Vagina (tissue), 2 donors: ENCODE measurements around the gene GALC. TPM values are rescaled to one million over a fixed set of nuclear protein-coding genes. Genes with fewer than 3 reads are reported as not detected.

Source experiments
- DNase-seq, 2 donors: peaks; one replicate each; pipeline ENCODE4 v3.0.0-alpha.2; 2017; ENCODE audit errors: extremely low spot score in 2 of 2
- H3K27ac ChIP-seq: fragments of 200-600 bp; sonication (generic); one replicate; pipeline ENCODE4 v1.5.1; 2019
- H3K27me3 ChIP-seq: fragments of 200-600 bp; sonication (generic); one replicate; pipeline ENCODE4 v1.5.1; 2019
- H3K36me3 ChIP-seq, 2 donors: fragments of 200-600 bp; sonication (generic); one replicate each; pipeline ENCODE4 v1.5.1; 2017 to 2019
- H3K4me1 ChIP-seq: fragments of 200-600 bp; sonication (generic); one replicate; pipeline ENCODE4 v1.5.1; 2019
- H3K4me3 ChIP-seq, 2 donors: fragments of 200-600 bp; sonication (generic); 1 replicate in 1 of 2; 2 replicates in 1 of 2; pipeline ENCODE4 v1.5.1; 2016 to 2019
- H3K9me3 ChIP-seq: fragments of 200-600 bp; sonication (generic); one replicate; pipeline ENCODE4 v1.5.1; 2019
- CTCF ChIP-seq, 3 experiments: fragments of 450-650 bp in 2 of 3; fragments of 200-600 bp in 1 of 3; sonication (generic) in 1 of 3; IDR thresholded peaks; one replicate each; pipeline ENCODE4 v1.5.1; 2017 to 2019; ENCODE audit warnings: antibody characterized with exemption in 3 of 3, mild to moderate bottlenecking in 2 of 3, moderate library complexity in 2 of 3
- POLR2A ChIP-seq, 2 donors: fragments of 450-650 bp; IDR thresholded peaks; one replicate each; pipeline ENCODE4 v1.6.1; 2017; ENCODE audit warnings: antibody characterized with exemption in 2 of 2, mild to moderate bottlenecking in 2 of 2, moderate library complexity in 2 of 2
- POLR2AphosphoS5 ChIP-seq, 2 donors: sonication (generic); formaldehyde crosslinking; IDR thresholded peaks; one replicate each; pipeline ENCODE4 v1.9.0; 2017; ENCODE audit warnings: antibody characterized with exemption in 2 of 2, mild to moderate bottlenecking in 2 of 2, low read depth in 1 of 2; ENCODE audit not compliant: insufficient read depth in 1 of 2
- intact Hi-C: fragments of 100-400 bp; cut with DNase I; formaldehyde crosslinking; loops from one replicate; pipeline ENCODE4 v1.15.1; 2023
- total RNA-seq: library from RNA; depleted of rRNA; stranded (reverse); fragments of >200 nt; gene quantifications from one replicate; pipeline ENCODE4 v1.2.3, GENCODE V29; 2016

The GALC gene
- total RNA-seq, 1 donor from 2014 or later: 18.7 TPM

- TF ChIP-seq POLR2AphosphoS5 (IDR thresholded peaks at IDR 0.05; ENCODE audit: insufficient read depth in 1 of 2, low read depth in 1 of 2) (no peak), CTCF (IDR thresholded peaks at IDR 0.05) (peak in 2 of 3 experiments; percentile 20 to 40)
- H3K27me3 ChIP-seq: no peaks in the 10 kb centered on the region
- DNase-seq: no peak
- no peaks in the 10 kb centered on the region for H3K36me3 ChIP-seq
- H3K27ac ChIP-seq: no peak overlapping the region
- no peak overlapping the region for H3K4me3 ChIP-seq
- intact Hi-C loops: no loop called here
- no peaks in the 10 kb centered on the region for H3K9me3 ChIP-seq
- H3K4me1 ChIP-seq: no peaks in the 10 kb centered on the region
Measured at GRCh38 chr14:87896393-87897380, 96.3 kb downstream of the GALC start.

GRCh38 chr14:87894920-87895319 lies 98.1 kb downstream of the GALC start:
- no peak for TF ChIP-seq POLR2A (IDR thresholded peaks at IDR 0.05)
- no peak for TF ChIP-seq POLR2AphosphoS5 (IDR thresholded peaks at IDR 0.05; ENCODE audit: insufficient read depth in 1 of 2, low read depth in 1 of 2)
- TF ChIP-seq CTCF (IDR thresholded peaks at IDR 0.05): no peak
- no peaks in the 10 kb centered on the region for H3K27me3 ChIP-seq
- DNase-seq: no peak
- H3K9me3 ChIP-seq: no peaks in the 10 kb centered on the region
- H3K27ac ChIP-seq: no peak overlapping the region
- intact Hi-C loops: no loop called here
- H3K4me1 ChIP-seq: no peaks in the 10 kb centered on the region
- no peak overlapping the region for H3K4me3 ChIP-seq
- no peaks in the 10 kb centered on the region for H3K36me3 ChIP-seq

GRCh38 chr14:87892763-87893162 lies 100.2 kb downstream of the GALC start:
- Histone ChIP-seq H3K36me3 (no peaks in the 10 kb centered on the region), H3K4me1 (peaks cover 7% of the 10 kb centered on the region), H3K27me3 (no peaks in the 10 kb centered on the region), H3K9me3 (no peaks in the 10 kb centered on the region), H3K27ac (no peak overlapping the region), H3K4me3 (no peak overlapping the region)
- TF ChIP-seq POLR2AphosphoS5 (IDR thresholded peaks at IDR 0.05; ENCODE audit: insufficient read depth in 1 of 2, low read depth in 1 of 2): no peak
- TF ChIP-seq POLR2A (IDR thresholded peaks at IDR 0.05): no peak
- TF ChIP-seq CTCF (IDR thresholded peaks at IDR 0.05): no peak
- DNase-seq: no peak
- intact Hi-C loops: no loop called here

GRCh38 chr14:87888136-87888999 lies 104.6 kb downstream of the GALC start:
- Histone ChIP-seq H3K27me3 (no peaks in the 10 kb centered on the region), H3K9me3 (no peaks in the 10 kb centered on the region), H3K4me1 (peaks cover 13% of the 10 kb centered on the region), H3K27ac (no peak overlapping the region), H3K36me3 (no peaks in the 10 kb centered on the region), H3K4me3 (no peak overlapping the region)
- intact Hi-C loops: no loop called here
- TF ChIP-seq POLR2AphosphoS5 (IDR thresholded peaks at IDR 0.05; ENCODE audit: insufficient read depth in 1 of 2, low read depth in 1 of 2) (no peak), CTCF (IDR thresholded peaks at IDR 0.05) (no peak), POLR2A (IDR thresholded peaks at IDR 0.05) (no peak)
- DNase-seq: no peak
